Spleen (tissue), 7 donors: ENCODE results near the gene CLEC11A.

Experiments used
- CTCF ChIP-seq, 11 experiments: fragments of 200-600 bp in 7 of 11; fragments of 450-650 bp in 4 of 11; sonication (generic) in 4 of 11; IDR thresholded peaks in 8 of 11; conservative IDR thresholded peaks in 3 of 11; 1 replicate in 7 of 11; 2 replicates in 4 of 11; pipeline versions ENCODE4 v1.4.0 to v1.8.0; 2016 to 2021; ENCODE audit warnings: antibody characterized with exemption in 11 of 11, inconsistent platforms in 4 of 11, mild to moderate bottlenecking in 1 of 11
- POLR2A ChIP-seq, 3 donors: fragments of 450-650 bp; IDR thresholded peaks; one replicate each; pipeline ENCODE4 v1.5.1; 2017; ENCODE audit warnings: antibody characterized with exemption in 3 of 3, mild to moderate bottlenecking in 1 of 3
- POLR2AphosphoS5 ChIP-seq, 3 donors: sonication (generic); formaldehyde crosslinking; IDR thresholded peaks; one replicate each; pipeline ENCODE4 v1.5.1; 2017; ENCODE audit warnings: antibody characterized with exemption in 3 of 3
- donor health status: DM: no; HTN: no; CAD: no; lungs with moderate emphysema.
- donor health status: DM: no; HTN: no; CAD: no.
- donor health status: DM: no; HTN: no; CAD: no.

GRCh38 chr19:50717891-50718254, 5.3 kb upstream of the CLEC11A start:
- TF ChIP-seq CTCF (IDR thresholded peaks at IDR 0.05 in 8 of 11, conservative IDR thresholded peaks at IDR 0.05 in 3 of 11) (no peak), POLR2AphosphoS5 (IDR thresholded peaks at IDR 0.05) (no peak), POLR2A (IDR thresholded peaks at IDR 0.05) (no peak)
